Activated CD8-positive, alpha-beta memory T cell treated with anti-CD3 and anti-CD28 coated beads, Interleukin-2, amount 50 U/mL, for 24 hours (primary cell): ENCODE results near the gene RBMS1.

Experiments used
- DNase-seq: peaks from one replicate; pipeline ENCODE4 v3.0.0-alpha.2; 2020; ENCODE audit errors: extremely low read depth

RBMS1 gene

DNA sequence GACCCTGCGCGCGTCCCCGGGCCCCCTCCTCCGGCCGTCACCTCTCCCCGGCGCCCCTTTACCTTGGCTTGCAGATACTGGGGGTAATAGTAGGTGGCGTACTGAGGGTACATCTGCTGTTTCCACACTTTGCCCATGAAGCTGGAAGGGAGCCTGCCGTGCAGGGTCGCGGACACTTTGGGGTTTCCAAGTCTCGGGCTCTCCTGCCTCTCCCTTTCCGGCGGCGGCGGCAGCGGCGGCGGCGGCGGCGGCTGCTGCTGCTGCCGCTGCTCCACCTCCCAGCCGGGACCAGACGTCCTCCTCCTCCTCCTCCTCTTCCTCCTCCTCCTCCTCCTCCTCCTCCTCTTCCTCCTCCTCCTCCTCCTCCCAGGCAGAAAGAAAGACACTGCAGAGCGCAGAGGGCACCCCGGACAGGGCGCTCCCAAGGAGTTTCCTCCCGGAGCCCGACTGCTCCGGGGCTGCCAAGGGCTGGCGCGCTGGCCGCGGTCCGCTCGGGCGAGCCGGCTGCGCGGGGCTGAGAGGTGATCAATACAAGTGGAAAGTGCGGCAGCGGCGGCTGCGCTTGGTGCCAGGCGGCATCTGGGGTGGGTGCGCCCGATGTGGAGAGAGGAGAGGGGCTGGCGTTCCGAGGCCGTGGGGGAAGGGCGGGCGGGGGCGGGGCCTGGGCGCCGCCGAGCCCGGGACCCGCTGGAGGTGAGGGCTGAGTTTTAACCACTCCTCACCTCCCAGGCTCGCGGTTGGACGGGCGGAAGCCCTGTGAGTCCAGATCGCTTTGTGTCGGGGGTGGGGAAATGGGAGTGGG, at the start of gene RBMS1:
Gene RBMS1 (minus strand): TSS at position 581 of the 802 bp plus-strand sequence. CDS start 444 bp downstream, at position 137.
- DNase-seq, result no peak

DNA sequence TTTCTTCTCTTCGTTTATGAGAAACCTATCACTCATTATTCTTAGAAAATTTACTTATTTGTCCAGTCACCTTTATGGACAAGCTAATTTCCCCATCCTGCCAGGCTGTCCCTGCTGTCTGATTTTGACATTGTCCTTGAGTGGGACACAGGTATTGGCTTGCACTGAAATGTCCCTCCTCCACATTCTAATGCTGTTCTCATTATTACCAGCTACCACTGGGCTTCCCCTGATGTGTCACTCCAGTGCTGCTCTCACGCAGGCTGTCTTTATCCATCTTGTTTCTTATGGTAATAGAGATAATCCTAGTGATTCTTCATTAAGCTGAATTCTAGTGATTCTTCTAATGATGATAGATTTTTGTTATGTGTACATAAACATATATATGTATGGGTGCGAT, 48.1 kb upstream of the RBMS1 start:
- DNase-seq, result no peak

DNA sequence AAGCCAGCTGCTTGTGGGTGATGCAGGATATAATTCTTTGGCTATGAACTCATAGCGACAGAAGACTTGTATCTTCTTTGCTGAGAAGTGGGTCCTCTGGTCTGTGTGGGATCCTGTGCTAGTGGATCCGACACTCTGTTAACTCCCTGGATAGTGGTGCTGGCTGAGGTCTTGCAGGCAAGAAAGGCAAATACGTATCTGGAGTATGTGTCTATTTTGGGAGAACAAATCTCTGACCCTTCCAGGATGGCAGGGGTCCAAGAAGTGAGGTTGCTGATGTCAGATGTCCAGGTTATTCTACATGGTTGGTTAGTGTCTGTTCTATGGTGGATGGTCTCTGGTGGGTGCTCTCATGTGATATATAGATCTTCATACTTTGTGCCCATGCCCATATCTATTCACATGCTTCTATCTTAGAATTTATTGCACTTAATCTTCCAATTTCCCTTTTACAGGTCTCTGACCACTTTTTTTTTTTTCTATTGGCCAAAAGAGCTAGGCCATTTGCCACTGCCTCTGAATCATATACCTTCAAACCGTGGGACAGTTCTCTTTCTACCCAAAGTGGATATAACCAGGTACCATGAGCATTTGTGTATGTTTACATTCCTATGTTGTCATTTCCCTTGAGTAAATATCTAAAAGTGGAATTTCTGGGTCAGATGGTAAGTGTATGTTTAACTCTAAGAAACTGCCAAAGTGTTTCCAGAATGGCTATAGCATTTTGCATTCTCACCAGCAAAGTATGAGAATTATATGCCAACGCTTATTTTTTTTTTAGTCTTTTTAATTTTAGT, 45.1 kb upstream of the RBMS1 start:
- DNase-seq, result no peak

GRCh38 chr2:160538115-160538514, 44.5 kb upstream of the RBMS1 start:
- no peak for DNase-seq

DNA sequence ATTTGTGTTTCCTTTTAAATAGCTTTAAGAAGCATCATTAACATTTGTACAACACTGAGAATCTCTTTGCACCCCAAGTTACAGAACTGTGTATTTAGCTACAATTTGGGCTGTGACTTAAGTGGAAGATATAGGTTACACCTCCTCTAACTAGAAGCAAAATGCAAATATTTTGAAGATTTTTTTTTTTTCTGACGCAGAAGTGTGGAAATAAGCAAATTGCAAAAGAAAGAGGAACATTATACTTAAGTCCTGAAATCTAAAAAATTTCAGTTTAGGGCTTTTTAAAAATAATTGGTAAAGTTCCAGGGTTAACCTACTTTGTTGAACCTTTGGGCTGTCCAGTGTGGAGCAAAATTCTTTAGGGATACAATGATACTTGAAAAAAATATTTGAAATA, 41.4 kb upstream of the RBMS1 start:
- no peak for DNase-seq

DNA sequence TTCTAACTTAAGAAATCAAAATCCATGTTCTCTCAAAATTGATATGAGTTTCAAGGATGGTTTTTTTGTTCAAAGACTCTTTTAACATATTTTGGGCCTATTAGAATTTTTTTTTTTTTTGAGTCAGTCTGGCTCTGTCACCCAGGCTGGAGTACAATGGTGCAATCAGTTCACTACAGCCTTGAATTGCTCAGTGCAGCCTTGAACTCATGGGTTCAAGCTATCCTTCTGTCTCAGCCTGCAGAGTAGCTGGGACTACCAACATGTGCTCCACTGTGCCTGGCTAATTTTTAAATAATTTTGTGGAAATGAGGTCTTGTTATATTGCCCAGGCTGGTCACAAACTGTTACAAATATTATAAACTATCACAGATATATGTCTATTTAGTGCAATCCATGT, 40.6 kb upstream of the RBMS1 start:
- no peak for DNase-seq

- DNase-seq, result no peak
Observed at GRCh38 chr2:160533482-160533881, 39.9 kb upstream of the RBMS1 start.

- no peak for DNase-seq
Observed at GRCh38 chr2:160532388-160532787, 38.8 kb upstream of the RBMS1 start.

DNA sequence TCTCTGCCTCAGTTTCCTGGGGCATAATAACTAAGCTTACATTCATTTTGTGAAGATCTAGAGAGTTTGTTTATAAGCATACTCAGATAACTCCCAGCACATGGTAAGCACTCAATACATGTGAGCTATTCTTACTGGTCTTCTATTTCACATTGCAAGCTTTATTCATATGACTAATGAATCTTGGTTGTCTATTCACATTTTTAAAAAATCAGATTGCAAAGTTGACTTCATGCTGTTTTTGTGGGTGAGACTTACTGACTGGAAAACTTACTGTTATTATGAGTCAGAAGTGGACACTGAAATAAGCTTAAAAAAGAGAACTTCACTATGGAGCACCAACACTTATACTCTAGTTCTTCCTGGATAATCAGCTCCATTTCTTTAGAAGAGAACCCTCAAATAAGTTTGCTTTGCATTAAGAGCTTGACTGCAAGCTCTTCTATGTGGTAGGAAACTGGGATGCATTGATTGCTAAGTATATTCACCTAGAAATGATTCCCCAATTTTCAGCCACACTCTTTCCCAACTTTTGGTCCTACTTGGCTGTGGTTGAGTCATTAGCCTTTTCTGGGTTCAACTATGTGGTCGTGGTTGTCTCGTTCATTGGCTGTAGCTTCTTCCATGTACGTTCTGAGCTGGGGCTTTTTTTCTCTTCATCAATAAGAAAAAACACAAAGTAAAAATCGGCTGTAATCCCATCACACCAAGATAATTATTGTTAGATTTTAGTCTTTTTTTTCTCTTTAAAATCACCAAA, 29.5 kb upstream of the RBMS1 start:
- DNase-seq, result no peak

- no peak for DNase-seq
Observed at GRCh38 chr2:160517731-160518130, 24.1 kb upstream of the RBMS1 start.

DNA sequence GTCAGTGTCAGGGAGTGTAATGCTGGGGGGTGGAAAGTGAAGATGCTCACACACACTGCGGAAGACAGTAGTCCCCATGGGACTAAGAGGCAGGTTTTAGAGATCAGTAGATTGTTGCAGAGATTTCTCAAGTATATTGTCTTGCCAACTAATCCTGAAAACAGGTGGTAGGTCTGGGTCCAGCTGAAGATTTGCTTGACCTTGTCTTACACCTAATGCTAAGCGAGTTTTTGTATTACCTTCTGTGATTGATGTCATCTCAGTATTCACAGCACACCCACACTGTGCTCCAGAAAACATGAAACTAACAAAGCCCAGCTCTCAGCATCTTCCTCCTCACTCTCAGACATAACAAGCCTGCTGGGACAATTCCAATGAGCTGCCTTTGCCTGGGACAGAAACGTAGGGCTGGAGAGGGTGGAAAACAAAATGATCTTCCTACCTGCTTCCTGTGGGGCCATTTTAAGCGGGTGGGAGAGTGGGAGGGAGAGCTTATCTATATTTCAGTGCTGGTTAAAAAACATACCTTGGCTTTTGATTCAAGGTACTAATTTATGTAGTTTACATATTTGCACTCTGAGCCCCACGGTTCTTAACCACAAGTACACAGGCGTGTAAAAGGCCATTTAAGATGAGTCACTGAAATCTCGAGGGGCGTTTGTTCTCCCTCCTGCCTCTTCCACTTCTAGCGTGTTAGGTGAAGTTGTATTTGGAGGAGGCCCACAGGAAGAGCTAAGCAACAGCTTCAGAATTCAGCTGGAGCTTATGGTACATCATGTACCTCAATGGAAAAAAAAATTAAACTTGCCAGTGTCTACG, 23.1 kb upstream of the RBMS1 start:
- no peak for DNase-seq

- no peak for DNase-seq
Observed at GRCh38 chr2:160515120-160515519, 21.5 kb upstream of the RBMS1 start.

DNA sequence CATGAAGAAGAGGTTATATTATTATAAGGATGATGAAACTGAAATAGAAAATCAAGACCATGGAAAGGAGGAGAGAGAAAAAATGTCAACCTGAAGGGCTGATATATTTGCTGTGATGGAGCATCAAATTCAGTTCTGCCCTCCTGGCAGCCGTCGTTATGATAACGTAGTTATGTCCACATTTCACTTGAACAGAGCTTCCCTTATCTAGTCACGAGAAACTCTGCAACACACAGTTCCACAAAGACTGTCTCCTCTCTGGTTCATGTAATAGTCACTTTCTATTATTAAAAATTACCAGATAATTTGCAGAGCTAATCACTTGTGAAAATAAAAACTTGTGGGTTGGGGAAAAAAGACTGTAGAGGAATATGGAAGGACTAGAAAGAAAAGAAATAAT, 19.5 kb upstream of the RBMS1 start:
- no peak for DNase-seq

GRCh38 chr2:160512491-160512890, 18.9 kb upstream of the RBMS1 start:
- DNase-seq, result no peak

- no peak for DNase-seq
Observed at GRCh38 chr2:160510617-160511016, 17.0 kb upstream of the RBMS1 start.

DNA sequence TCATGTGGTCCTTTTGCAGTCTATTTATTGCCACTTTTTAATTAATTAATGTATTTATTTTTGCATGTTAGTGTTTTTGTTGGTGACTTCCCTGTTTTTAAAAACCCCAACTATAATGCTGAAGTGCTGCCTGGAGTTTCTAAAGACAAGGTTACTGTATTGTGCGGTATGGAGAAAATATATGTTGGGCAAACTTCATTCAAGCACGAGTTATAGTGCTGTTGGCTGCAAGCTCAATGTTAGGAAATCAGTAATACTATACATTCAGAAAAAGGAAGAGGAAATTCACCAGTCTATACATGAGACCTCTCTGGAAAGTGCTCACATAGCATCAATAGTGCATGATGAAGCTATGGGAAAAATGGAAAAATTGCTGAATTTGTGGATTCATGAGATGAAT, 15.4 kb upstream of the RBMS1 start:
- no peak for DNase-seq

- DNase-seq, result no peak
Observed at GRCh38 chr2:160507464-160507863, 13.9 kb upstream of the RBMS1 start.

DNA sequence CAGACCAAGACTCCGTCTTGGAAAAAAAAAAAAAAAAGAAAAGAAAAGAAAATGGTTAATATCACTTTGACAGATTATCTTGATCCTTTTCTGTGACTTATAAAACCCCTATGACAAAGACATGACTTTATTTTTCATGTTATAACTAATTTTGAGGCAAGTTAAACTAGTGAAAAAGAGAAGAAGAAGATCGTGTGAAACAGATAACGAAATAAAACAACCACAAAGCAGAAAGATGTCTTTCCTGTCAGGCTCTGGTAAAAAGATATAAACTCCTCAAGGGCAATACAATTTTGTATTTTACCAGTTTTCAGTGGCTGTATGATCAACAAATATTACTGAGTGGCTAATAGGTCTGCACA, 13.4 kb upstream of the RBMS1 start:
- DNase-seq, result no peak

GRCh38 chr2:160506371-160507045, 12.9 kb upstream of the RBMS1 start:
- DNase-seq, result no peak

DNA sequence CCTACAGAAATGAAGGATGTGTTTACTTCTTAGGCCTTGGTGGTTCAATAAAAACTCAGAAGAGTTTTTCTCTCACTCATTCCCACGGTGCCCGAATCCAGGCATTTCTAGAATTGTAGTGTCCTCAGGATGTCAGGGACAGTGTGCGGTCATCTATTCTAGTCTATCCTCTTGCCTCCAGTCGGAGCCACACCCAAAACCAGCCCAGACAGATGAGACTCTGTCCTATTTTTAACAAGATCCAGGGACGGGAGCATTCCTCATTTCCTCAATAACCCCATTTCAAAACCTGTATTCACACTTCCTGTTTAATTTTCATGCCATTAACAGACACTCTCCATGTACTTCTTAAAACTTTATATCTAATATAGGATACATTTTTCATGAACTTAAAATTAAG, 11.6 kb upstream of the RBMS1 start:
- no peak for DNase-seq

GRCh38 chr2:160502478-160502877, 8.9 kb upstream of the RBMS1 start:
- no peak for DNase-seq
